SU-DHL-6 (cell line): ENCODE results near the gene KCNJ16.

Source experiments
- CTCF ChIP-seq: fragments of 200-600 bp; sonication (generic); IDR thresholded peaks from one replicate; pipeline ENCODE4 v1.5.1; 2017; ENCODE audit warnings: antibody characterized with exemption, mild to moderate bottlenecking, low read length, moderate library complexity; ENCODE audit not compliant: insufficient read depth, poor library complexity, severe bottlenecking
- EZH2phosphoT487 ChIP-seq: fragments of 200-600 bp; sonication (generic), shearing (Covaris generic); conservative IDR thresholded peaks from 2 replicates; pipeline ENCODE4 v1.6.1; 2018; ENCODE audit warnings: mild to moderate bottlenecking, antibody characterized with exemption, low read length, moderate library complexity, mixed read lengths

GRCh38 chr17:70183508-70183907 lies 108.5 kb downstream of the KCNJ16 start:
- no peak for TF ChIP-seq CTCF
- TF ChIP-seq EZH2phosphoT487, result no peak
